ENCODE results near the gene TNKS1BP1.
A peak's percentile ranks its signal among the peaks of the same experiment; 100 is the strongest.

TNKS1BP1 gene

DNA sequence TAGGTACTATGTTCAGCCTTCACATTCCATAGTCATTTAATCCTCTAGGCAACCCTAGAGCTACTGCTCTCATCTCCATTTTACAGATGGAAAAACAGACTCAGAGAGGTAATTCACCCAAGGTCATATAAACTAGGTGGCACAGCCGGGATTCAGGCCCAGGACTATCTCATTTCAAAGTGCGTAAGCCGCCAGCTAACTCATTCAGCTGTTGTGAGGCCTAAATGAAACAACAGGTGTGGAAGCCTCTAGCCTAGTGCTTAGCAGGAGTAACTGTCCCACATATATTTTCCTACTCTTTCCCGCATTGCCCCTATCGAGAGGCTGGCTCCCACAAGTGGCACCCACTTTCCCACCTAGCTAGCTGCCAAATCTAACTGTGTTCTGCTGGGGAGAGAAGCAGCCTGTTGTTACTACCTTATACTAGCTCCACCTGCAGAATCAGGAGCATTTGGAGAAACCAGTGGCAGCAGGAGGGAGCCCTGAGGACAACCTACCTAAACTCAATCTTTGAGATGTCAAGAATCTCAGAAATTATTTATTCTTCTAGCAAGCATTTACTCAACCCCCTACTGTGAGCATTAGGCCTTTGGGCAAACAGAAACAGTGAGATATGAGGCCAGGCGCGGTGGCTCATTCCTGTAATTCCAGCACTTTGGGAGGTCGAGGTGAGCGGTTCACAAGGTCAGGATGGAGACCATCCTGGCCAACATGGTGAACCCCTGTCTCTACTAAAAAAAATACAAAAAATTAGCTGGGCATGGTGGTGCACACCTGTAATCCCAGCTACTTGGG lies 35.3 kb upstream of the TNKS1BP1 start:
- H3K4me1 Mint-ChIP-seq (ENCODE audit: low read depth) = peaks cover 15% of the 10 kb centered on the region
- no peaks in the 10 kb centered on the region for H3K36me3 Mint-ChIP-seq (ENCODE audit: low read depth)
- no peak overlapping the region for H3K27ac Mint-ChIP-seq
- H3K9me3 Mint-ChIP-seq = no peaks in the 10 kb centered on the region
- H3K4me3 Mint-ChIP-seq = no peak overlapping the region
- intact Hi-C loops (cut with micrococcal nuclease) = no loop called here
- H3K27me3 Mint-ChIP-seq = peaks cover 3% of the 10 kb centered on the region

DNA sequence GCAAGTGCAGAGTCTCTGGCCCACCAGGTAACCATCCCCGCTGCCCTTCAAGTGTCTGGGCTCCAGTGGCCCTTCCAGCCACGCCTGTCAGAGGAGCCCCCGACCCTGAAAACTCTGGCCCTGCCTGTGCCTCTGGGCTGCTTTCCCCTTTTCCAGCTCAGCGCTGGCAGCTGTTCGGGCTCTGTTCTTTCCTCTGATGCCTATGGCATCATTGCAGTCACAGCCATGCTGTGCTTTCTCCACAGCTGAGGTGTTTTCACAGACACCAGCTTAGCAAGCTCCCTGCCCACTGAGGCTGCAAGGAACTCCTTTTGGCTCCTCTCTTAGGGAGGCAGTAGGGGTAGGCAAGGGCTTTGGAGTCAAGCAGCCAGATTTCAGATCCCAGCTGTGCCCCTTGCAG lies 34.6 kb upstream of the TNKS1BP1 start:
- Mint-ChIP-seq H3K9me3 (no peaks in the 10 kb centered on the region), H3K4me3 (no peak overlapping the region), H3K36me3 (ENCODE audit: low read depth) (no peaks in the 10 kb centered on the region), H3K4me1 (ENCODE audit: low read depth) (peaks cover 22% of the 10 kb centered on the region), H3K27me3 (peaks cover 3% of the 10 kb centered on the region), H3K27ac (no peak overlapping the region)
- intact Hi-C loops (cut with micrococcal nuclease) = no loop called here

DNA sequence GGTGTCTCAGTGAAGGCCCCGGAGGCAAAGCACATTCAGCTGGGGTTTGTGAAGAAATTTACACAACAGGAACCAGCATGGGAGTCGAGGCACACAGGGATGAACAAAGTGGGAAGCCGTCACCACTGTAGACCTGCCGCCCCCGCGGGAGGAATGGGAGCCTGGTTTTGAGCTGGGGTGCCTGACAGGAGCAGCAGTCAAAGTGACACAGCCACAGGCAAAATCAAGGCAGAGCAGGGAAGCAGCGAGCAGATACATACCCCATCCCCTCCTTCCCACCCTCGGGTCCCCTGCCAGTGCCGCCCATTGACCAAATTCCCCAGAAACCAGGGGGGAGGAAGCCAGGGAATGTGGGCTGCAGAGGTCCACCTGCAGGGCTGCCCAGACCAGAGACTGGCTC lies 34.2 kb upstream of the TNKS1BP1 start:
- Mint-ChIP-seq H3K4me1 (ENCODE audit: low read depth) (peaks cover 26% of the 10 kb centered on the region), H3K27me3 (peaks cover 3% of the 10 kb centered on the region), H3K9me3 (no peaks in the 10 kb centered on the region), H3K27ac (no peak overlapping the region), H3K36me3 (ENCODE audit: low read depth) (no peaks in the 10 kb centered on the region), H3K4me3 (no peak overlapping the region)
- intact Hi-C loops (cut with micrococcal nuclease) = no loop called here

DNA sequence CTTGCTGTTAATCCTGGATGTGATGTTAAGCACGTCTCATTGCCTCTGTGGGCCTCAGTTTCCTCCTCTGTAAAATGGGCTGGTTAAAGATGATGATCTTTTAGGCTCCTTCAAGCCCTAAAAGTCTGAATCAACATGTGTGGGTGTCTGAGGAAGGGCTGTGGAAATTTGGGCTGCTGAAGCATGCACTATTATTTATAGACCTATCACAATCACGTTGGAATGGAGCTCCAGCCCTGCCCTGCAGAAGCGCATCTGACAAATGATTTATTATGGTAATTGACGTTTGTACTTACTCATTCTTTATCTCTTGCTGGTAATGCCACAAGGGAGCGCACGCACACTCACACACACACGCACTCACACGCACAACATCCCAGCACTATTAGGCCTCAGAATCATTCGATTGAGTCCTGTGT lies 33.8 kb upstream of the TNKS1BP1 start:
- peaks cover 31% of the 10 kb centered on the region for H3K4me1 Mint-ChIP-seq (ENCODE audit: low read depth)
- no peak overlapping the region for H3K4me3 Mint-ChIP-seq
- H3K27me3 Mint-ChIP-seq = peaks cover 3% of the 10 kb centered on the region
- H3K36me3 Mint-ChIP-seq (ENCODE audit: low read depth) = no peaks in the 10 kb centered on the region
- H3K9me3 Mint-ChIP-seq = no peaks in the 10 kb centered on the region
- H3K27ac Mint-ChIP-seq = no peak overlapping the region
- intact Hi-C loops (cut with micrococcal nuclease) = no loop called here

DNA sequence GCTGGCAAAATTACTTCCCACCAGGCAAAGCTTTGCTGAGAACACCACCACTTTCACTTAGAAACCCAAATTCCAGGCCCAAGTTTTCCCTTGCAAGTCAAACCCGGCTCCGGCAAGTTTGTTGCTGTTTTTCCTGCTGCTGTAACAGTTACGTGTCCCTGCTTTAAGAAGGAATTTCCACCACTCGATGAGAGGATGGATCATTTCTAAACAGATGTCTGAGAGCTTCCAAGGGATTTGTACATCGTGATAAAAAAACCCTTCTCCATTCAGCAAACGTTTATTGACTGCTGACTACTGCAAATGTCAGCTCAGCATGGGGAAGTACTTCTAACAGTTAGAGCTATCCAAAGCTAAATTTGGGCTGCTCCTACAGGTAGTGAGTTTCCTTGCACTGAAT lies 33.1 kb upstream of the TNKS1BP1 start:
- Mint-ChIP-seq H3K27ac (no peak overlapping the region), H3K4me1 (ENCODE audit: low read depth) (peaks cover 35% of the 10 kb centered on the region), H3K4me3 (no peak overlapping the region), H3K9me3 (no peaks in the 10 kb centered on the region), H3K36me3 (ENCODE audit: low read depth) (no peaks in the 10 kb centered on the region), H3K27me3 (peaks cover 3% of the 10 kb centered on the region)
- intact Hi-C loops (cut with micrococcal nuclease) = no loop called here

DNA sequence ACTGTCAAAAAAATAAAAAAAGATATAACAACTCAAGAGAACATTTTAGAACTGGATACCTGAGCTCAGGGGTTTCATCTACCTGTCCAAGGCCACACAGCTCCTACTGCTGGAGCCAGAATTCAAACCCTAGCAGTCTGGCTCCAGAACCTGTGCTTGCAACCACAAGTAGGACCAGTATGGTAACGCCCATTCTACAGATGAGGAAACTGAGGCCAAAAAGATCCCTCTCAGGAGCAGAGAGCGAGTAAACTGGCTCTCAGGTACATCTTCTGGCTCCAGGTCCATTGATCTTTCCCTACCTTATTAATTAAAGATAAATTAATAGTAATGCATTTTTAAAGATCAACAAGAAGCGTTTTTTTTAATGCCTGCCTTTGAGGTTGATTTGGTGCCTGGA lies 32.6 kb upstream of the TNKS1BP1 start:
- peaks cover 35% of the 10 kb centered on the region for H3K4me1 Mint-ChIP-seq (ENCODE audit: low read depth)
- H3K4me3 Mint-ChIP-seq = no peak overlapping the region
- intact Hi-C loops (cut with micrococcal nuclease) = no loop called here
- peaks cover 3% of the 10 kb centered on the region for H3K27me3 Mint-ChIP-seq
- H3K36me3 Mint-ChIP-seq (ENCODE audit: low read depth) = no peaks in the 10 kb centered on the region
- H3K9me3 Mint-ChIP-seq = no peaks in the 10 kb centered on the region
- no peak overlapping the region for H3K27ac Mint-ChIP-seq

DNA sequence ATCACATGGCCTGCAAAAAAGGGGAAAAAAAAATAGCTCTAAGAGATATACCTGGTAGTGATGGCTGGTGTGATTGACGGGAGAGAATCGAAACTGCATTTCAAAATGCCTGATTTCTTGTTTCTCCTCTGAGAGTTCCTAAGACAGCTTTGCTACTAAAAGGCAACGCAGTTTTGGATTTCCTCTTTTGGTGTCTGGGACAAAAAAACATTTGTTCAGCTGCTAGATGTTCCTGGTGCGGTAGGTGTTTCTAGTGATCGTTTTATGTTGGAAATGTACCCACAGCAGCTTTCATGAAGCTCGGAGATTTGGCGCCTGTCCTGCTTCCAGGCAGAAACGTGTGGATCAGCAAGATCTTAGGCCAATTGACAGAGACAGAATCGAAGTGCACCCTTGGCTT lies 31.5 kb upstream of the TNKS1BP1 start:
- no peaks in the 10 kb centered on the region for H3K27me3 Mint-ChIP-seq
- H3K27ac Mint-ChIP-seq = peak overlapping the region; percentile 53
- peak overlapping the region; percentile 26 for H3K4me3 Mint-ChIP-seq
- no peaks in the 10 kb centered on the region for H3K9me3 Mint-ChIP-seq
- no peaks in the 10 kb centered on the region for H3K36me3 Mint-ChIP-seq (ENCODE audit: low read depth)
- H3K4me1 Mint-ChIP-seq (ENCODE audit: low read depth) = peaks cover 35% of the 10 kb centered on the region
- intact Hi-C loops (cut with micrococcal nuclease) = no loop called here

DNA sequence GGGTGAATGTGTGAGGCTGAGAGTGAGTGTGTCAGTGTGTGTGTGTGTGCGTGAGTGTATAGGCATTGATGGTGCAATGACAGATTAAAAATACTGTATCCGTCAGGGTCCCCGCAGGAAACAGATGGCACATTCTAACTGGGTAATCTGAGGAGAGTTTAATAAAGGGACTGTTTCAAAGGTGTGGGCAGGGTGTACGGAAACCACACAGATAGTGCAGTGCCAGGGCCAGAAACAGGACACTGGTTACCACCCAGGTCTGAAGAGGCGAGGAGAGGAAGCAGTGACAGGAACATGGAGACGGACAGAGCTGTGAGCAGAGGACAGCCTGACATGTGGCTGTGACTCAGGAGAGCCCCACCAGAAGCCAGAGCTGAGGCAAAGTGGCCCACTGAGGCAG lies 29.9 kb upstream of the TNKS1BP1 start:
- Mint-ChIP-seq H3K4me1 (ENCODE audit: low read depth) (peaks cover 35% of the 10 kb centered on the region), H3K4me3 (no peak overlapping the region), H3K27ac (peak overlapping the region; percentile 69), H3K36me3 (ENCODE audit: low read depth) (no peaks in the 10 kb centered on the region), H3K27me3 (no peaks in the 10 kb centered on the region), H3K9me3 (no peaks in the 10 kb centered on the region)
- intact Hi-C loops (cut with micrococcal nuclease) = no loop called here

DNA sequence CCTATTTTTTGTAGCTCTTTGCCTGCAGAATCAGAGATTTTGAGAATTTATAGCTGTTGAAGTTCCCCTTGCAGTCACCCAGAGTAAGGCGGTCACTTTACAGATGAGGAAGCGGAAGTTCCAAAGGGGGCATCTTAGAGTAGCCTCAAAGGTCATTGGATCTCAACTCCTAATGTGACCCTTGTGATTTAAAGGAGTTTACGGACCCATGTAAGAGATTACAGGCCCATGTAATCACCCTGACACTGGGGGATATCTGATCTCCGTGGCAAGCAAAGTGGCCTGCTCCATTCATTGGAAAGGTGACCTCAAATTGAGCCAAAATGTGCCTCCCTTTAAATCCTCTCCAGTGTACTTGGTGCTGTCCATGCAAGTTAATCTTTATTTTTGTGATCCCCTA lies 29.1 kb upstream of the TNKS1BP1 start:
- no peak overlapping the region for H3K4me3 Mint-ChIP-seq
- intact Hi-C loops (cut with micrococcal nuclease) = no loop called here
- H3K36me3 Mint-ChIP-seq (ENCODE audit: low read depth) = no peaks in the 10 kb centered on the region
- H3K4me1 Mint-ChIP-seq (ENCODE audit: low read depth) = peaks cover 35% of the 10 kb centered on the region
- H3K9me3 Mint-ChIP-seq = no peaks in the 10 kb centered on the region
- no peaks in the 10 kb centered on the region for H3K27me3 Mint-ChIP-seq
- H3K27ac Mint-ChIP-seq = peak overlapping the region; percentile 11

DNA sequence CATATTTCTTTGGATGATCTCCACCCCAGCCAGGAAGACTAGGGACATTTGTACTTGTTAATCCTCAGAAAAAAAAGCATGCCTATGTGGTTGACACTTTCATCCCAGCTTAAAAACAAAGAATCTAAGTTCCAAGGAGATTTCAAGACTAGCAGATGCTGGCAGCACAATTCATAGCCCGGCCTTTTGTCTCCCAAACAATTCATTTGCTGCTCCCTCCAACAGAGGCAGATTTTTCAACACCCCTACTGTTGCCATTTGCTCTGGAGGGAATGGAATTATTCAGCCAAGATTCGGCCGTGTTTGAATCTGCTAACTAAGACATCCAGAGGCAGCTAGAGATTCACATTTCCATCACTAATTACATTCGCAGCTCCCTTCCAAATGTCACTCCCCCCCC lies 28.7 kb upstream of the TNKS1BP1 start:
- no peaks in the 10 kb centered on the region for H3K36me3 Mint-ChIP-seq (ENCODE audit: low read depth)
- H3K4me1 Mint-ChIP-seq (ENCODE audit: low read depth) = peaks cover 35% of the 10 kb centered on the region
- H3K27ac Mint-ChIP-seq = peak overlapping the region; percentile 11
- no peak overlapping the region for H3K4me3 Mint-ChIP-seq
- H3K27me3 Mint-ChIP-seq = peaks cover 2% of the 10 kb centered on the region
- H3K9me3 Mint-ChIP-seq = no peaks in the 10 kb centered on the region
- intact Hi-C loops (cut with micrococcal nuclease) = no loop called here

DNA sequence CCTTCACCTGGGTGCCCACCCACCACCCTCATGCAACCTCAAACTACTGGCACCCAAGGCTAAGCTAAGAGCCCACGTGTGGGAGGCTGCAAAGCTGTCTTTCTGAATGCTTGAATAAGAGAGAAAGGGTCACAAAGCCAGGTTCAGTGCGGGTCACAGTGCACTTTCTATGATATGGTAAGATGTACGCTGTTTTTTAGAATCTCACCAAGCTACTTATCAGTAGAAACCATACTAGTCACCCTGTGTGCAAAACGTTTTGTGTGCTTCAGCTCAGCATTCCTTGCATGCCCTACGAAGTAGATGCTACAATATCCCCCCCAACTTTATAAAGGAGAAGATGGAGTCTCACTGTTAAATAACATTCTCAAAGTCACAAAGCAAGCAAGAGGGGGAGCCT lies 28.3 kb upstream of the TNKS1BP1 start:
- peaks cover 3% of the 10 kb centered on the region for H3K27me3 Mint-ChIP-seq
- no peaks in the 10 kb centered on the region for H3K9me3 Mint-ChIP-seq
- H3K4me3 Mint-ChIP-seq = no peak overlapping the region
- H3K36me3 Mint-ChIP-seq (ENCODE audit: low read depth) = no peaks in the 10 kb centered on the region
- peaks cover 33% of the 10 kb centered on the region for H3K4me1 Mint-ChIP-seq (ENCODE audit: low read depth)
- intact Hi-C loops (cut with micrococcal nuclease) = no loop called here
- no peak overlapping the region for H3K27ac Mint-ChIP-seq

DNA sequence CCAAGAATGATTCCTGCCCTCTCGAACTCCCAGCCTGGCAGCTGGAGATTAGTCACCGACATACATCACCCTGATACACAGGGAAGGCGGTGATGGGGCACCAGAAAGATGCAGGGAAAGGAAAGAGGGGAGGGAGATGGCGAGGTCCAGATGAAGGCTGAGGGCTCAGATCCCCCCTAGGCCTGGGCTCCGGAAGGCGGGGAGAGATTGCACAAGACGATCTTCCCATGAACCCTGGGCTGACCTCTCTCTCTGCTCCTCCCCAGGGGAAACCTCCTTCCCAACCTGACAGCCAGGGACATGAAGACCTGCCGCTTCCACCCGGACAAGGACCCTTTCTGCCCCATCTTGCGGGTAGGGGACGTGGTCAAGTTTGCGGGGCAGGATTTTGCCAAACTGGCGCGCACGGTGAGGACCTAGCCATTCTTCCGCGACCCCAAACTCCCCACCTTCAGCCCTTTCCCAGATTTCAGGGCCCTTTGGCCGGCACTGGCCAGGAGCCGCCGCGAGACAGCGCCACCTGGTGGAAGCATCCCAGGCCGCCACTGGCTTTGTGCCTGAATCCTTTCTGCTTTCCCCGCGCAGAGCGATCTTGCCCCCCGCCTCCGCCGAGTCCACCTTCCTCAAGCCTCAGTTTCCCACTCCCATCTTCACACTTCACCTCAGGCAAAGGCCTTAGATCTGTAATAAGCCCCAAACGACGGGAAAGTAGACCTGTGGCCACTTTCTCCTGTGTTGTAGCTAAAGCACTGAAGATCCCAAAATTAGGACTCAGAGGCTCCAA lies 24.9 kb upstream of the TNKS1BP1 start:
- no peak overlapping the region for H3K27ac Mint-ChIP-seq
- intact Hi-C loops (cut with micrococcal nuclease) = loop anchor here (5.0 kb wide), 3 partner anchors 108 to 178 kb away; no protein-coding TSS in a partner anchor
- no peaks in the 10 kb centered on the region for H3K36me3 Mint-ChIP-seq (ENCODE audit: low read depth)
- no peaks in the 10 kb centered on the region for H3K9me3 Mint-ChIP-seq
- H3K4me1 Mint-ChIP-seq (ENCODE audit: low read depth) = peaks cover 23% of the 10 kb centered on the region
- H3K4me3 Mint-ChIP-seq = no peak overlapping the region
- peaks cover 8% of the 10 kb centered on the region for H3K27me3 Mint-ChIP-seq

DNA sequence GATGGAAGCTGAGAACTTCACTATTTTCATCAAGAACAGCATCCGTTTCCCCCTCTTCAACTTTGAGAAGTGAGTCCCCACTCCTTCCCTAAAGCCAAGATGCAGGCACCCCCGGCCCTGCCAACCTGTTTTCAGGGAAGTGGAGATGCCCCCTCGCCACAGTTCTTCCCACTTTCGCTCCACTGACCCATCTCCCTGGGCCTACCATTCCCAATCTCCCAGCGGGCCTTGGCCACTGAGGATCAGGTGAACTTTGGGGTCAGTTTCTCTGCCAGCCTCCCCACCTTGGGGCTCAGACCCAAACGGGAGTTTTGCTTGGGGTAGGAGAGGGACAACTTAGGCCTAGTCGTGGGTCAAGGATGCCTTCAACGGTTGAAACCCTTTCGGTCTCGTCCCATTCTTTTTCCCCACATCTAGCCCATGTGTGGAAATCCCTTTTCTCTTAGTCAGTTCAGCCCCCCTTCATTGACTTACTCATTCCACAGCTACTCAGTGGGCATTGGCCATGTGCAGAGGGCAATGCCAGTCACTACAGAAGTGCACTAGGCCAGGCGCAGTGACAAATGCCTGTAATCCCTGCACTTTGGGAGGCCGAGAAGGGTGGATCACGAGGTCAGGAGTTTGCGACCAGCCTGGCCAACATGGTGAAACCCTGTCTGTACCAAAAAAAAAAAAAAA lies 24.0 kb upstream of the TNKS1BP1 start:
- H3K27ac Mint-ChIP-seq = no peak overlapping the region
- peaks cover 14% of the 10 kb centered on the region for H3K4me1 Mint-ChIP-seq (ENCODE audit: low read depth)

DNA sequence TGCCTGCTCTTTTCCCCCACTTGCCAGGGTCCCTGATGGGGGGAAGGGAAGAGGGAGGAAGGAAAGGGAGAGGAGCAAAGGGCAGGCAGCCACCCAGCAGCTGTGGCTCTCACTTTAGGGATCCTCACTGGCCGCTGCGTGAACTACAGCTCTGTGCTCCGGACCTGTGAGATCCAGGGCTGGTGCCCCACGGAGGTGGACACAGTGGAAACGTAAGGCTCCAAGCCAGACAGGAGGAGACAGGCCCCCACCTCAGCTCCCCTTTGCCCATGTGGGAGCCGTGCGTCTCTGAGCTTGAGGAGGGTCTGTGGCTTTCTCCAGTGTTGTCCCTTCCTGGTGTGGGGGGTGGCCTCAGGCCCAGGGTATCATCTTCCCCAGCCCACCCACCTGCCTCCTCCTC lies 23.3 kb upstream of the TNKS1BP1 start:
- Mint-ChIP-seq H3K4me1 (ENCODE audit: low read depth) (peaks cover 8% of the 10 kb centered on the region), H3K9me3 (no peaks in the 10 kb centered on the region), H3K4me3 (no peak overlapping the region), H3K27ac (no peak overlapping the region), H3K36me3 (ENCODE audit: low read depth) (no peaks in the 10 kb centered on the region), H3K27me3 (peaks cover 8% of the 10 kb centered on the region)
- intact Hi-C loops (cut with micrococcal nuclease) = loop anchor here (5.0 kb wide), 3 partner anchors 109 to 179 kb away; no protein-coding TSS in a partner anchor

More for the DNA sequence above, 24.0 kb upstream of the TNKS1BP1 start:
- Mint-ChIP-seq H3K9me3 (no peaks in the 10 kb centered on the region), H3K27me3 (peaks cover 8% of the 10 kb centered on the region), H3K36me3 (ENCODE audit: low read depth) (no peaks in the 10 kb centered on the region), H3K4me3 (no peak overlapping the region)
- intact Hi-C loops (cut with micrococcal nuclease) = loop anchor here (5.0 kb wide), 3 partner anchors 109 to 179 kb away; no protein-coding TSS in a partner anchor

All from dendritic cell treated with granulocyte-macrophage colony-stimulating factor and Interleukin-4, amounts not matched to agents 40 ng/mL and 50 ng/mL, for 4 days (primary cell).